AML-193 (cell line): Measurements from ENCODE around the gene MXRA8.

Experiments
- DNase-seq, 2 experiments: peaks; one replicate each; lab custom pipeline; 2025; lab: John Stamatoyannopoulos, UW

Gene MXRA8

DNA sequence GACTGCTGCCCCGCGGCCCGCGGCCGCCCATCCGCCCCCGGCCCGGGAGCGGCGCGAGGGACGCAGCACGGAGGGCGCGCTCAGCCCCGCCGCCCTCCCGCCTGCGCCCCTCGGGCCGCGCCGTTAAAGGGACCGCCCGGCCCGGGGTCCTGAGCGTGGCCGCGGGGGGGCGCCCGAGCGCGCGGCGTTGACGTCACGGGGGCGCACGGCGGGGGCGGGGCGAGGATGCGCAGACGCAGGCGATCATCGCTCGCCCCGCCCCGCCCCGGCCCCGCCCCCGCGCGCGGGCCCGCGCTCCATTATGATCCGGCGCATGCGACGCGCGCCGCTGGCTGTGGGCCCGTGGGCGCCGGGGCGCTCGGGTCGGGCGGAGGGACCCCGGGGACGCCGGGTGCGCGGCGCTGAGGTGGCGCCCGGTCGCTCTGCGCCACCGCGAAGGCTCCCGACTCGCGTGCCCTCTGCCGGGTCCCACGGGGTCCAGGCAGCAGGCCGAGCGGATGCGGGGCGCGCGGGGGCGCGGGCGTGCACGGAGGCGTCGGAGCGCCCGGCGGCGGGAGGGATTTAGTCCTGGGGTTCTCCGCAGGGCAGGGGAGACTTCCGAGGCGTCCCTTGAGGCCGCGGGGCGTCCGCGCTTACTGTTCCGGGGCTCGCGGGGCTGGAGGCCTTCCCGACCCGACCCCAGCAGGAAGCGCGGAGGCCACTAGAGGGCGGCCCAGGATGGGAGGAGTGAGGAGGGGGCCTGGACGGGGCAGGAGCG lies 8.9 kb downstream of the MXRA8 start, which contains the start of gene DVL1:
Gene DVL1 (minus strand): TSS at position 163 of the 757 bp plus-strand sequence. CDS start 353 bp downstream, outside the sequence.
- DNase-seq = peak; percentile 5 to 14

DNA sequence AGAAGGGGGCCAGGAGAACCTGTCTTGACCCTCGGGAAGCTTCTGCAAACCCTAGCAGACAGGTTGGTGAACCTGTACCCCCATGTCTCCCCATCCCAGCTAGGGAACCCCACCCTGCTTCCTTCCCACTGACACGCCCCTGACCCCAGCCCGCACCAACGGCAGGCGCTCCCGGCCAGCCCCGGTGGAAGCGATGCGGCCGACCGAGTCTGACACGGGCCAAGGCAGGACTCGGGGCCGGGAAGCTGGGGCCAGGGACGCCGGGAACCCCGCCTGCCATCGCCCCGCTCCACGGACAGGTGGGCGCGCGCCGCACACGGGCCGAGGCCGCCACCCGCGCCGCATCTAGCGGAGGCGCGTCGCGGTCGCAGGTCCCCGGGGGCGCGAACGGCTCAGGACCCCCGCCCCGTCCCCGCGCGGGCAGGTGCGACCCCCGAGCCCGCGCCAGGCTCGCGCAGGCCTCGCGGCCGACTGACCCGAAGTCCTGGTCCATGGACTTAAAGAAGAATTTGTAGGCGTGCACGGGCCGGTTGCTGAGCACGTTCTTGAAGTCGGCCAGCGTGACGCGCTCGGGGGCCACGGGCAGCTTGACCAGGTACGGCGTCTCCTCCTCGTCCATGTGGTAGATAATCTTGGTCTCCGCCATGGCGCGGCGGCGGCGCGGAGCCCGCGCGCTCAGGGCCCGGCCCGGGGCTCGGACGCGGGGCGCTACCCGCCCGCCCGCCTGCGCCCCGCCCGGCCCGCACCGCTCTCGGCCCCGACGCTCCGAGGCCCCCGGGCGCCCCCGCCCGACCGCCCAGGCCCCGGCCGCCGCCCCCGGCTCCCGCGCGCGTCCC lies 9.7 kb downstream of the MXRA8 start:
- no peak for DNase-seq

DNA sequence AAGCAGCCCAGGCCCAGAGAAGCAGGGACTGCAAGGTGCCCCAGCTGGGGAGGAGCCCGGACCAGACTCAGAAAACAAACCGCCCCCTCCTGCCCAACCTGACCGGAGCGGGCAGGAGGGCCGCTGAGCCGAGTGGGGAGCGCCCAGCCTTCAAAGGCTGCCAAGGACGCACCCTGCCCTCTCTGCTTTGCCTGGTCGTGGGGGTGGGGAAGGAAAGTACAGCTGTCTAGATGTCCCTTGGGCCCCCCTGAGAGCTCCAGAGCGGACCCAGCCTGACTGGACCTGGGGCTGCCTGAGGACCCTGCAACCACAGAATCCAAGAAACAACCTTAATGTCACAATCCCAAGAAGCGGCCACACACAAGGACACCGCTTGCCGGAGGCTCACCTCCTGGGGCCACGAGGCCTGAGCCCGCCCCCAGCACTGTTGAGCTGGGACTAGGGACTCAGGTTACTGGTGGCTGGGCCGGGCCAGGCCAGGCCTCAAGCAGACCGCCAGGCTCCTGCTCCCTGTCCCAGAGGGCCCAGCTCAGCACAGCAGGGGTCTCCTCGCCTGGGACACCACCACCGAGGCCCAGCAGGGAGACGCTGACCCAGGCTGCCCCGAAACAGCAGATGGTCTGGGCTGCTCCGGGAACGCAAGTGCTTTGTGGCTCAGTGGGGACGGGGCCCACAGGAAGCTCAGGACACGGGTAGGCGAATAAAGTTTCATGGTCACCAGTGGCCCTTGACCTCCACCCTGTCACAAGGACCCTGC lies 10.5 kb downstream of the MXRA8 start:
- DNase-seq = no peak

DNA sequence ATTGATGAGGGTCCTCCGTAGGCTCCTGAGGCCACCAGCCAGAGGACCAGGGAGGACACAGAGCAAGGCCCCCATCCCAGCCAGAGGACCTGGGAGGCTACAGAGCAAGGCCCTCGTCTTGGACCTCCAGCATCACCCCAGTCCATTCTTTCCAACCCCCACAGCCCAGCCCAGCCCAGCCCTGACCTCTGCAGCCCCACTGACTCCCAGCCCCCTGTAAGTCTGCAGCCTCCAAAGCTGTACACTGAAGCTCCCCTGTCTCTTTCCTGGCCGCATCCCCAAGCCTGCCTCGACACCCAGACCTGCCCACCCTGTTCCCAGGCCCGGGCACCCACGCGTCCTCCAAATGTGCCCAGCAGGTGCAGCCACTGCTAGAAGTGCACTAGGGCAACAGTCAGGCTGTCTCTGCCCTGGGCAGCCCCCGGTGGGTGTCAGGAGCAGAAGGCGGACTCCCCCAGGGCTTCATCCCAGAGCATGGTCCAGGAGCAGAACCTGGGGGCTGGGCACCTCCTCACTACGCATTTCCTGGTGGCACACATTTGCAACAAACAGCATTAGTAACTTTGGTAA lies 11.2 kb downstream of the MXRA8 start:
- DNase-seq = no peak

DNA sequence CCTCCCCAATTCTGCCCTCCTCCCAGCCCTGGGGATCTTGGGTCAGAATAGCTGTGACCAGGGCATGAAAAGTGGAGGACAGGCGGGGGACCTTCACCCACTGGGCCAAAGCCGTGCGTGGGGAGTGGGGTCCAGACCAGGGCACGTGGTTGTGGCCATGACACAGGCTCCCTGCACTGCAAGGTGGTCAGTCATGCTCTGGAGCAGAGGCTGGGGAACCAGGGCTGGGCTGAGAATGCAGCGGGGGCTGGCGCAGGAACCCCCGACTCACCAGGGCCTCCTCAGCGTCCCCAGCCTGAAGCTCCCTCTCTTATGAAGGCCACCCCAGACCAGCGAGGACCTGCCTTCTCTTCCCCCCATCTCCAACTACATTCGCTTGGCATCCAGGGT lies 11.9 kb downstream of the MXRA8 start:
- DNase-seq = no peak

- no peak for DNase-seq
Observed at GRCh38 chr1:1345860-1346500, 12.4 kb downstream of the MXRA8 start.

DNA sequence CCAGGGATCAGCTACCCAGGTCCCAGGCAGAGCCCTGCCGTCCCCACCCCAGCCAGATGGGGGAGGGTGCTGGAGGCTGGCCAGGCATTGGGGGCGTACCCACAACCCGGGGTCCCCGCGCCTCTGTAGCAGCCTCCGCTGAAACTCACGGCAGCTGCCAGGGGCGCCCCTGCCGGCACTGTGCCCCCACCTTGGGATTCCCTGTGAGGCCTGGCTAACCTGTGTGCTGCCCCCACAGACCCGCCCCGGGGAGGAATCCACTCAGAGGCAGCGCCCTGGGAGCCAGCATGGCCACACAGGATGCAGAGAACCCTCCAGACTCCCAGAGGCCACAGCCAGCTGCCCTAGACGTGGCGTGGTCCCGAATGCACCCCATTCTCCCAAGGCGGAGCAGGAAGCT lies 13.0 kb downstream of the MXRA8 start:
- no peak for DNase-seq

DNA sequence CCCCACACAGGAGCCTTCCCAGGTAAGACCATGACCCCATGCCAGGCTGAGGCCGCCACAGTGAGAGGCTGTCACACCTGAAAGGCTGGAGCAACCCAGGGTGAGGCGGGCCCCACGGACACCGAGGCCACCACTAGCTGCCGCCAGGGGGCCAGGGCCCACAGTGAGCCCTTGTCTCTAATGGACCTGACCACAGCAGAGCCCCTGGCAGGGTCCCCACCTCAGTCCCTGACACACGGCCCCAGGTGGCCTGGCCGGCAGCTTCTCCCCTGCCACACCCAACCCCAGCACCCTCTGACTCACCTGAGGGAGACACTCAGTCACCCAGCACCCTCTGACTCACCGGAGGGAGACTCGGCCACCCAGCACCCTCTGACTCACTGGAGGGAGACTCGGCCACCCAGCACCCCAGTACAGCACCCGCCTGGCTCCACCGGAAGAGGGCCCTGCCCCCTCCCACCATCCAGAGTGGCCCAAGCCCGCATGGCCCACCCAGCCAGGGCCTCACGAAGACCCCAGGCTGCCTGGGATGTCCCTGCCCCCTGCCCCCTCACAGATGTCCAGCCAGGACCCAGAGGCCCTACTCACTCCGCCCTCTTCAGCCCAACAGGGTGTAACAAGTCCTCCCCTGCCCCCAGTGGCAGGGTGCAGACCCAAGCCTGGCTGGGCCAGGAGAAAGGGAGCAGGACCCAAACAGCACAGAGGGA lies 13.5 kb downstream of the MXRA8 start:
- no peak for DNase-seq

- no peak for DNase-seq
Observed at GRCh38 chr1:1343811-1344421, 14.4 kb downstream of the MXRA8 start.

DNA sequence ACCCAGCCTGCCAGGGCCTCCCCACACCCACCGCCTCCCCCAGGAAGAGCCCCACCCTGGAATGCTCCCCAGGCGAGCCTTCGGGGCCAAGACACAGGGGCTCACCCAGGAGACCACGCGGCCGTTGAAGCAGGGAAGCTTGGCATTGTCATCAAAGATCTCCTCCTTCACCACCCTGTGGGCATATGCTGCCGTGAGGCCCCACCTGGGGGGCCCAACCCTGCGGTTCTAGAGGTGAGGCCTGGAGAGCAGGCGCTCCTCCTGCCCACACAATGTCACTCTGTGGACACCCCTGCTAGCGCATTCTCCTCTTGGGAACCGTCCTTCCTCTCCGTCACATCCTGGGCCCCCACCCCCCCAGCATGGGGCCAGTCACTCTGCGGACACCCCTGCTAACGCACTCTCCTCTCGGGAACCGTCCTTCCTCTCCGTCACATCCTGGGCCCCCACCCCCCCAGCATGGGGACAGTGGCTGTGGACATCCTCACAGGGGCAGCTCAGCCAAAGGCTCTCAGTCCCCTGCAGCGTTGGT lies 15.7 kb downstream of the MXRA8 start:
- DNase-seq = no peak

DNA sequence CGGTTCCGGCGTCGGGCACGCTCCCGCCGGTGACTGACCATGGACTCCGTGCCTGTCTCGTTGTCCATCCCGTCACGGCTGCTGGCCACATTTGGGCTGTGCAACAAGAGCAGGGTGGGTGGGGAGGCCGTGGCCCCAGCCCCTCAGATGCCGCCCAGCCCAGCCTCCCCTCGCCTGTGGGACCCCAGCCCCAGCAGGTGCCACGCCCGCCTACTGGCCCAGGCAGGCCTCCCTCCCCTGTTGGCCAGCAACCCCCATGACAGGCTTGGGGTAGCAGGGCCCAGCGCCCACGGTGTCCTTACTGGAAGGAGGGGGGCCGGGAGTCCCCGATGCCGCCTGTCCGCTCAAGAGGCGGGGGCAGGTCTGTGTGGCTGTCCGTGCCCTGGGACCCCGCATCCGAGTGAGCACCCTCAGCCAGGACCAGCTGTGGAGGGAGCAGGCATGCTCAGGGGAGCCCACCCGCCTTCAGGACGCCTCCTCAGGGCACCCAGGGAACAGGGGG lies 16.2 kb downstream of the MXRA8 start:
- no peak for DNase-seq

DNA sequence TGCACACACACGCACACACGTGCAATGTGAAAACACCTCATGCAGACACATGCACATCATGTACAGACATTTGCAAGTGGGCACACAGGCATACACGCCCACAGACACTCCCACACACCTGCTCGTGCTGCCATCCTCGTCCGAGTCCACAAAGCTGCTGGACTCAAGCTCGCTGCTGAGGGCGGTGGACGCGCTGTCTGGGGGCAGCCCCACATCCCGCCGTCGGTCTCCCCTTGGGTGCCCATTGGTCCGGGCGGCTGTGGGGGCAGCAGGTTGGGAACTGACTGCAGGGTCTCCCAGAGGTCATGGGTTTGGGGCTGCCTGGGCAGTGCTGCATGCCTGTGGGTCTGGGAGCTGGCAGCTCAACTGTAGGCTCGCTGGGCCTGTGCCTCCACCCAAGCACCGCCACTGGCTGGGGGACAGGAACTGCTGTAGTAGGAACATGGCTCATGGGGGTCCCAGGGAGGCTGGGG lies 16.8 kb downstream of the MXRA8 start:
- DNase-seq = no peak

GRCh38 chr1:1340791-1341548 lies 17.4 kb downstream of the MXRA8 start:
- no peak for DNase-seq

DNA sequence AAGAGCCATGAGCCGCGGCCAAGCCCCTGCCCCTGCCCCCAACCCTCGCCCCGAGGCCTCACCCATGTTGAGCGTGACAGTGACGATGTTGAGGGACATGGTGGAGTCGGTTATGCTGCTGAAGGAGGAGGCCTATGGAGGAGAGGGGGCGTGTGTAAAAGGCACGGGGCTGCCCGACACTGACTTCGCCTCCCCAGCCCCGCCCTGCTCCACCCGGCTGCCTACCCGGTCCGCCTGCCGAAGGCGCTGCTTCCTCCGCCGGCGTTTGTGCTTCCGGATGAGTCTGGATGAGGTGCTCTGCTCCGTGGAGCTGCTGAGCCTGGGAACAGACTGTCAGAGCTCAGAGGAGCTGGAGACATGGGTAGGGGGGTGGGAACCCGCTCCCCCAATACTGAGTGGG lies 18.2 kb downstream of the MXRA8 start:
- DNase-seq = no peak

DNA sequence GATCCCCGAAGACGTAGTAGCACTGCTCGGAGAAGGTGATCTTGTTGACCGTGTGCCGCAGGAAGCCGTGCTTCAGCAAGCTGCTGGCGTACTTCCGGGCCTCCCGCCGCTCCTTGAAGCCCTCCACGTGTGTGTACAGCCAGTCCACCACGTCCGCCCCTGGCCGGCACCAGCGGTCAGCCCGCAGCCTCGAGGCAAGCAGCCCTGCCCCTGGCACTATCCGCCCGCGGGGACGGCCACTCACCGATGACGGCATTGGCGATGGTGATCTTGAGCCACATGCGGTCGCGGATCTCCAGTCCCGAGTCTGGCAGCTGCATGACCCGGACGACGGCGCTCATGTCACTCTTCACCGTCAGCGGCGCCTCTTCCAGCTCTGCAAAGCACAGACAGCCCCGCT lies 20.1 kb downstream of the MXRA8 start:
- DNase-seq = no peak

- DNase-seq = no peak
Observed at GRCh38 chr1:1337793-1338147, 20.6 kb downstream of the MXRA8 start.

- no peak for DNase-seq
Observed at GRCh38 chr1:1336931-1337792, 21.2 kb downstream of the MXRA8 start.

- DNase-seq = no peak
Observed at GRCh38 chr1:1336446-1336845, 21.9 kb downstream of the MXRA8 start.
